Measurements from ENCODE around the gene BRAP.

DNA sequence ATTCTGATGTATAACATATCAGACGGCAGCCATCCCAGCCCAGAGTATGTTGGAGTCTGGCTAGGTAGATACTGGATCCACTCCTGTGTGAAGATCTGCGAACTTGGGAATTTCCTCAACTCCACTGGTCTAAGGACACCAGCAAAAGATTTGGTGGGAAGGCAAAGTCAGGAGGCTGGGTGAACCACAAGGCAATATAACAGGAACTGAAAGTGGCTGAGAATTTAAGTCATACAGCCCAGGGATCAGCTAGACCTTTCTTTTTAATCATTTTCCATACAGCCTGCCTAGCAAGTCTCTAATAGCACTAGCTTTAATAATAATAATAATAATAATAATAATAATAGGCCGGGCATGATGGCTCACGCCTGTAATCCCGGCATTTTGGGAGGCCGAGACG lies 34.8 kb downstream of the BRAP start:
- TF ChIP-seq ZFX (IDR thresholded peaks at IDR 0.05) = no peak
- no peak for TF ChIP-seq CTCF (conservative IDR thresholded peaks at IDR 0.05)
